ENCODE data around the gene ICOS. TPM values are rescaled to one million over a fixed set of nuclear protein-coding genes. Genes with fewer than 3 reads are reported as not detected.

ICOS gene
- total RNA-seq: 1 to 10 TPM in 3 of 6 donors, under 1 TPM in 2, not detected in 1; 0.22 to 2.3 (median 1.1) TPM

- H3K27ac ChIP-seq: no peak within 1 kb of the TSS
- ATAC-seq (ENCODE audit: low FRiP score in 2 of 2): no peak
- peak within 1 kb of the TSS in 2 of 4 donors; percentile 2 to 11 for H3K4me3 ChIP-seq
- H3K27me3 ChIP-seq: no peaks in the 10 kb centered on the region
- TF ChIP-seq POLR2A (IDR thresholded peaks at IDR 0.05) (peak in 1 of 4 donors; percentile 47), POLR2AphosphoS5 (IDR thresholded peaks at IDR 0.05) (no peak), CTCF (IDR thresholded peaks at IDR 0.05) (no peak), EP300 (IDR thresholded peaks at IDR 0.05) (no peak)
- no peaks in the 10 kb centered on the region for H3K36me3 ChIP-seq
- DNase-seq: no peak
- WGBS, 2 donors: 52 to 72% methylated on average over 5 of the region's 5 CpGs
- H3K9me3 ChIP-seq: no peaks in the 10 kb centered on the region
- no peaks in the 10 kb centered on the region for H3K4me1 ChIP-seq
Observed at GRCh38 chr2:203936535-203936934, at the start of gene ICOS. ICOS (plus strand) TSS chr2:203936763; CDS start chr2:203936815, 52 bp downstream.

GRCh38 chr2:203887677-203888076 lies 48.9 kb upstream of the ICOS start:
- TF ChIP-seq POLR2AphosphoS5 (IDR thresholded peaks at IDR 0.05) (no peak), CTCF (IDR thresholded peaks at IDR 0.05) (no peak), POLR2A (IDR thresholded peaks at IDR 0.05) (no peak), EP300 (IDR thresholded peaks at IDR 0.05) (no peak)
- Histone ChIP-seq H3K27ac (no peak overlapping the region), H3K36me3 (no peaks in the 10 kb centered on the region), H3K9me3 (no peaks in the 10 kb centered on the region), H3K4me3 (no peak overlapping the region), H3K4me1 (no peaks in the 10 kb centered on the region), H3K27me3 (no peaks in the 10 kb centered on the region)
- DNase-seq (no peak), ATAC-seq (ENCODE audit: low FRiP score in 2 of 2) (no peak)

GRCh38 chr2:203889542-203889941 lies 47.0 kb upstream of the ICOS start:
- DNase-seq (no peak), ATAC-seq (ENCODE audit: low FRiP score in 2 of 2) (no peak)
- H3K4me1 ChIP-seq: no peaks in the 10 kb centered on the region
- no peaks in the 10 kb centered on the region for H3K27me3 ChIP-seq
- 79 to 96% methylated on average over 1 of the region's 1 CpG for WGBS, 2 donors
- no peak for TF ChIP-seq POLR2A (IDR thresholded peaks at IDR 0.05)
- TF ChIP-seq POLR2AphosphoS5 (IDR thresholded peaks at IDR 0.05): no peak
- TF ChIP-seq CTCF (IDR thresholded peaks at IDR 0.05): no peak
- TF ChIP-seq EP300 (IDR thresholded peaks at IDR 0.05): no peak
- no peak overlapping the region for H3K27ac ChIP-seq
- no peak overlapping the region for H3K4me3 ChIP-seq
- no peaks in the 10 kb centered on the region for H3K9me3 ChIP-seq
- H3K36me3 ChIP-seq: no peaks in the 10 kb centered on the region

- no peak overlapping the region for H3K27ac ChIP-seq
- H3K4me3 ChIP-seq: no peak overlapping the region
- ATAC-seq (ENCODE audit: low FRiP score in 2 of 2) (no peak), DNase-seq (no peak)
- TF ChIP-seq EP300 (IDR thresholded peaks at IDR 0.05) (no peak), CTCF (IDR thresholded peaks at IDR 0.05) (no peak), POLR2A (IDR thresholded peaks at IDR 0.05) (no peak), POLR2AphosphoS5 (IDR thresholded peaks at IDR 0.05) (no peak)
- no peaks in the 10 kb centered on the region for H3K27me3 ChIP-seq
- no peaks in the 10 kb centered on the region for H3K36me3 ChIP-seq
- no peaks in the 10 kb centered on the region for H3K4me1 ChIP-seq
- no peaks in the 10 kb centered on the region for H3K9me3 ChIP-seq
- 92 to 95% methylated on average over 1 of the region's 1 CpG for WGBS, 2 donors
Observed at GRCh38 chr2:203889944-203890343, 46.6 kb upstream of the ICOS start.

GRCh38 chr2:203890733-203891132 lies 45.8 kb upstream of the ICOS start:
- Histone ChIP-seq H3K27me3 (no peaks in the 10 kb centered on the region), H3K36me3 (no peaks in the 10 kb centered on the region), H3K4me1 (no peaks in the 10 kb centered on the region), H3K27ac (no peak overlapping the region), H3K4me3 (no peak overlapping the region), H3K9me3 (no peaks in the 10 kb centered on the region)
- 92 to 100% methylated on average over 1 of the region's 1 CpG for whole genome bisulfite sequencing, 2 donors
- TF ChIP-seq CTCF (IDR thresholded peaks at IDR 0.05): no peak
- no peak for TF ChIP-seq POLR2A (IDR thresholded peaks at IDR 0.05)
- no peak for TF ChIP-seq POLR2AphosphoS5 (IDR thresholded peaks at IDR 0.05)
- TF ChIP-seq EP300 (IDR thresholded peaks at IDR 0.05): no peak
- DNase-seq (no peak), ATAC-seq (ENCODE audit: low FRiP score in 2 of 2) (no peak)
